ENCODE measurements around the gene CEP128. TPM values are rescaled to one million over a fixed set of nuclear protein-coding genes. Genes with fewer than 3 reads are reported as not detected.
A peak's percentile ranks its signal among the peaks of the same experiment; 100 is the strongest.

The CEP128 gene
- total RNA-seq, 1 donor from 2014 or later: 3.3 TPM

GRCh38 chr14:80605536-80605935, 336.0 kb downstream of the CEP128 start:
- DNase-seq (ENCODE audit: low spot score in 2 of 2): no peak
- Histone ChIP-seq H3K27me3 (no peaks in the 10 kb centered on the region), H3K36me3 (no peaks in the 10 kb centered on the region), H3K4me3 (no peak overlapping the region), H3K27ac (no peak overlapping the region), H3K4me1 (no peaks in the 10 kb centered on the region), H3K9me3 (no peaks in the 10 kb centered on the region)
- intact Hi-C loops (cut with DNase I): no loop called here
- TF ChIP-seq CTCF (IDR thresholded peaks at IDR 0.05): no peak

DNA sequence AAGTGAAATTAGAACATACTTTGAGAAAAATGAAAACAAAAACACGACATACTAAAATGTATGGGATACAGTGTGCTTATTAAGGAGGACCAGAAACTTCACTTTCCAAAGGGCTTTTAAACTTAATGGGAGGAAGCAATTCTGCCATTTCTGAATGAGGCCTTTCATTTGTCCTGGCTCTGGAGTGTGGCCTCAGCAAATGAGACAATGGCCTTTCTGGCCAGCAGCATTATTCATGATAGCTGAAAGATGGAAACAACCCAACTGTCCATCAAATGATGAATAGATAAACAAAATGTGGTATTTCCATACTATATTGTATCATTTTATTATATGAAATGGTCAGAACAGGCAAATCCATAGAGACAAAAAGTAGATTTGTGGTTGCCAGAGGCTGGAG, 338.6 kb downstream of the CEP128 start:
- intact Hi-C loops (cut with DNase I): no loop called here

GRCh38 chr14:80587096-80587724, 354.3 kb downstream of the CEP128 start:
- intact Hi-C loops (cut with DNase I): no loop called here

More for the DNA sequence above, 338.6 kb downstream of the CEP128 start:
- Histone ChIP-seq H3K4me1 (no peaks in the 10 kb centered on the region), H3K4me3 (no peak overlapping the region), H3K27ac (no peak overlapping the region), H3K27me3 (no peaks in the 10 kb centered on the region), H3K36me3 (no peaks in the 10 kb centered on the region), H3K9me3 (no peaks in the 10 kb centered on the region)
- DNase-seq (ENCODE audit: low spot score in 2 of 2): no peak
- no peak for TF ChIP-seq CTCF (IDR thresholded peaks at IDR 0.05)

GRCh38 chr14:80586131-80586530, 355.4 kb downstream of the CEP128 start:
- Histone ChIP-seq H3K27me3 (no peaks in the 10 kb centered on the region), H3K36me3 (no peaks in the 10 kb centered on the region), H3K27ac (no peak overlapping the region), H3K9me3 (no peaks in the 10 kb centered on the region), H3K4me3 (no peak overlapping the region), H3K4me1 (no peaks in the 10 kb centered on the region)
- intact Hi-C loops (cut with DNase I): no loop called here
- no peak for DNase-seq (ENCODE audit: low spot score in 2 of 2)
- TF ChIP-seq CTCF (IDR thresholded peaks at IDR 0.05): no peak

More at GRCh38 chr14:80587096-80587724, 354.3 kb downstream of the CEP128 start:
- H3K9me3 ChIP-seq: peaks cover 0 to 8% of the 10 kb centered on the region in 2 donors
- H3K27me3 ChIP-seq: no peaks in the 10 kb centered on the region
- peak in 1 of 3 experiments; percentile 45 for TF ChIP-seq CTCF (IDR thresholded peaks at IDR 0.05)
- DNase-seq (ENCODE audit: low spot score in 2 of 2): no peak
- H3K4me1 ChIP-seq: no peaks in the 10 kb centered on the region
- H3K27ac ChIP-seq: no peak overlapping the region
- no peak overlapping the region for H3K4me3 ChIP-seq
- H3K36me3 ChIP-seq: no peaks in the 10 kb centered on the region

DNA sequence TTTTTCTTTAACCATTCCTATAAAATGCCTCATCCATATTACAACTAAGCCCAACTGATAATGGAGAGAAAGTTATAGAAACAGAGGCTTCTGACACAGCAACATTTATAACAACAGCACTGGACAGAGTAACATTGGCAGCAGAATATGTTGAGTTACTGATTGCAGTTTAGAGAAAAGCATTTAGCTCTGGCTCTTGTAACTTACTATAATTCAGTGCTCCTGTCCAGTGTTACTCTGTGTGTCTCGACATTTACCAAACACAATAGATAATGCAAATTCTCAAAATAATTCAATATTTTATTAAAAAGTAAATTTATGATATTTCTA, 356.1 kb downstream of the CEP128 start:
- Histone ChIP-seq H3K9me3 (no peaks in the 10 kb centered on the region), H3K27ac (no peak overlapping the region), H3K36me3 (no peaks in the 10 kb centered on the region), H3K4me3 (no peak overlapping the region), H3K27me3 (no peaks in the 10 kb centered on the region), H3K4me1 (no peaks in the 10 kb centered on the region)
- no peak for TF ChIP-seq CTCF (IDR thresholded peaks at IDR 0.05)
- no peak for DNase-seq (ENCODE audit: low spot score in 2 of 2)
- intact Hi-C loops (cut with DNase I): no loop called here

Data from ascending aorta (tissue), 2 donors.